GM21528 (cell line): ENCODE data around the gene CDKAL1.
A peak's percentile ranks its signal among the peaks of the same experiment; 100 is the strongest.

Experiments
- ATAC-seq: cut with Tn5 transposase; IDR thresholded peaks from one replicate; pipeline ENCODE4 v1.9.1; 2021; ENCODE audit warnings: mild to moderate bottlenecking, moderate library complexity; ENCODE audit not compliant: unreplicated experiment, low FRiP score

The CDKAL1 gene

DNA sequence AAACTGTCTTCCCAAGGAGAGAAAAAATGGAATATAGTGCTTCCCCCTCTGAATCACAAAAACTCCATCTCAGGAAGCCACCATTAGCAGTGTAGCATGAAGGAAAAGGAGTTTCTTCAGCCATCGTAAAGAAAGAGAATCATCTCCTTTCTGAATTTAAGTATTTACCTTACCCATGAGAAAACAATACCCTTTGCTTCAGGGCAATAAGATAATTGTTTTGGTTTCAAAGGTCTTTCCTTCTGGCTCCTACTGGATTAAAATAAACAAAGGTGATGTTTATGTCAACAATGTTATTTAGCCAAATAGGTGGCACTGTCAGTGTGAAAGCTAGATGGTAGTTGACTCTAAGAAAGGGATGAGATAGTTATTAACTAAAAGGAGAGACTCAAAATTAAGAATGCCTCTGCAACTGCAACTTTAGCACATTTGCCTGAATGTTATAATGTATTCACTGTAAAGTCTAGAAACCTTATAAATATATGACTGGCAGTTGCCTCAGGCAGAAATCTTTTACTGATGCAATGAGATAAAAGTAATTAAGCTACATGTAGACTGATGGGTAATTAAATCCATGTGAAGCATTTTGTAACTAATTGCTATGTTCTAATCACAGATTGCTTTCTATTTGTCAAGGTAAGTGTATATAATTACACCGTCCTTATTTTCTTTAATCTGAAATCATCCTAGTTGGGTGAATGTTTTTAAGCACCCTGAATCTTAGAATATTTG lies 399.0 kb downstream of the CDKAL1 start:
- no peak for ATAC-seq

DNA sequence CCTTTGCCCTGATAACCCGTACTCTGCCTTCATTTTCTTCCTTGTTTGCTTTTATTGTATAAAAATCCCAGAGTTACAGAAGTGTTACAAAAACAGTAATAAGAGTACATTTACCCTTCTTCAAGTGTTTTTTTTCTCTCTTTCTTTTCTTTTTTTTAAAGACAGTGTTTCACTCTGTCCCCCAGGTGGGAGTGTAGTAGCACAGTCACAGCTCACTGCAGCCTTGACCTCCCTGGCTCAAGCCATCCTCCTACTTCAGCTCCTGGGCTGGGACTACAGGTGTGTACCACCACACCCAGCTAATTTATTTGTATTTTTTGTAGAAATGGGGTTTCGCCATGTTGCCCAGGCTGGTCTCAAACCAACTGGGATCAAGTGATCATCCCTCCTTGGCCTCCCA lies 402.7 kb downstream of the CDKAL1 start:
- ATAC-seq: no peak

DNA sequence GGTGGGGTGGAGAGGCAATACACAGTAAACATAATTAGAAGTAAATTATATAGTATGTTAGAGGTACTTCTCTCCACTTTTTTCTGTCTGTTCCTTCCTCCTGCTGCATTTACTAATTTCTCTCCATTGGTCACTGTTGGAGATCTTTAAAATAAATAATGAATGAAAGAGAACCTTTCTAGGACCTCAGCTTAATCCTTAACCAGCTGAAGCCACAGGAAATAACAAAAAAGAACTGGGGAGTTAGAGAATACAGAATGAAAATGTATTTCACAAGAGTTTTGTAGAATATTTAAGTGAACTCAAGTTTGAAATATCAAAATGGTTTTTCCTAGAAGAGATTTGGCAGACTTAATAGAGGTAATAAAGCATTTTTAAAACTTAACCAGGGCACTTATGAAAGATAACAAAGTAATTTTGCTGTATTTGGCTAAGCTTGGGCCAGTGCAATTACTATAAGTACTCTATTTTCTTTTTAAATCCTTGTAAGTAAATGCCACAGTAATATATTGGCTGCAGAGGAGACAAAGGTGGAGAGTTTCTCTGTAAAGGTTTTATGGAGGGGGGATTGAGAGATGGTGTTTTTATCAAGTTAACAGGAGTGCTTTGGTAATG lies 405.0 kb downstream of the CDKAL1 start:
- ATAC-seq: no peak

DNA sequence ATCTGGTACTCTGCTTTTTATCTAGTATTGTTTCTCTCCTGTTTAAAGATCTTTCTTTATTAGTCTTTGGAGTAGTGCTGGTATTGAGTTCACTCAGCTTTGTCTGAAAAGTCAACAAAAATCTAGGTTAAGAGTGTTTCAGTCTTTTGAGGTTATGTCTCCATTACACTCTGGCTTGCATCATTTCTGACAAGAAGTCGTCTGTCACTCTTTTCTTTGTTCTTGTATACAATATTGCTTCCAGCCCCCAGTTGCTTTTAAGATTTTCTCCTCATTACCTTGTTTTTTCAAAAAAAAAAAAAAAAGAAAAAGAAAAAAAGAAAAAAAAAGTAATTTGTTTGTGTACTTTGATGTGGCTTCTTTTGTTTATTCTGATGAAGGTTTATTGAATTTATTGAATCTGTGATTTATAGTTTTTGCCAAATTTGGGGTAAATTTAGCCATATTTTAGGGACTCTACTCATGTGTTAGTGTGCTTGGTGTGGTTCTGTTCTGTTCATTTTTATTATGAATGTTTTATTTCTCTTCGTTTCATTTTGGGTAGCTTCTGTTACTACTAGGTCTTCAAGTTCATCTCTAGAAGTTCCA lies 408.9 kb downstream of the CDKAL1 start:
- ATAC-seq: no peak

DNA sequence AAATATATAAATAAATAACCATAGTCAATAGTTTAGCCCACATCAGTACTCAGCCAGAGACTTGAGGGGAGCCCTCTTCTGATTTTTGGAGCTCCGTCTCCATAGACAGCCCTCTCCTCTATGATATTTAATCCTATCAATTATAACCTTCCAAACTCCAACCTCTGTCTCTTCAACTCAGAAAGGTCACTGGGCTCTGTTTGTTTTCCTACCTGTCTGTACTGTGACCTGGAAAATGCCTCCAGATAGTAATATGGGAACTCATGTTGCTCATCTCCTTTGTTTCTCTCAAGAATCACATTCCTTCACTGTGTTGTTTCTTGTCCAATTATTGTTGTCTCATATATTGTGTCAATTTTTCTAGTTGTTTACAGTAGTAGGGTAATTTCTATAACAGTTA lies 409.7 kb downstream of the CDKAL1 start:
- ATAC-seq: no peak

DNA sequence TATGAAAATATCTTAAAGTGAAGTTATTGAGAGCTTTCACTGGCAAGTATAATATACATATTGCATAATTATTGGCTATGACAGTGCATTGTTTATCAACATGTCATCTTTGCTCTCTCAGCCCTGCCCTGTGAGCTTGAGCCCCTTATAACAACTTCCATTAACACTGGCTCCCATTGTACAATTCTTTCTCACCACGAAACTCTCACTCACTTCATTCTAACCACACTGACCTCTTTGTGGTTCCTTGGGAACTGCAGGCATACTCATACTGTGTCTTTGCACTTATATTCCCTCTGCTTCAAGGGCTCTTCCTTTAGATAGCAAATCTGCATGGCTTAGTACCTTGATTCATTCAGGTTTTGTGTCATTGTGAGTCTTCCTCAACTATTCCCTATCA lies 411.8 kb downstream of the CDKAL1 start:
- peak; percentile 58 for ATAC-seq

DNA sequence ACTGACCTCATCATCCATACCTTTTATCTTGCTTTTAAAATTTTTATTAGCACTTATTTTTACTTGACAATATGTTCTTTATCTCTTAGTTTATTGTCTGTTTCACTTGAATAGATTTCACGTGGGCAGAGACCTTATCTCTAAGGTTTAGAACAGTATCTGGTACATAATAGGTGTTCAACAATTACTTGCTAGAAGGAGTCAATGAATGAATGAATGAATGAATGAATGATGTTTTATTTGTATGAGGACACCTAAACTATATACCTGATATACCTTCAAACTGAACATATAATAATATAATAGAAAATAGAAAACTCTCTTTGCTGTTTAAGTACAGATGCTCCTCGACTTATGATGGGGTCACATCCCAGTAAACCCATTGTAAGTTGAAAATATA lies 412.6 kb downstream of the CDKAL1 start:
- no peak for ATAC-seq

DNA sequence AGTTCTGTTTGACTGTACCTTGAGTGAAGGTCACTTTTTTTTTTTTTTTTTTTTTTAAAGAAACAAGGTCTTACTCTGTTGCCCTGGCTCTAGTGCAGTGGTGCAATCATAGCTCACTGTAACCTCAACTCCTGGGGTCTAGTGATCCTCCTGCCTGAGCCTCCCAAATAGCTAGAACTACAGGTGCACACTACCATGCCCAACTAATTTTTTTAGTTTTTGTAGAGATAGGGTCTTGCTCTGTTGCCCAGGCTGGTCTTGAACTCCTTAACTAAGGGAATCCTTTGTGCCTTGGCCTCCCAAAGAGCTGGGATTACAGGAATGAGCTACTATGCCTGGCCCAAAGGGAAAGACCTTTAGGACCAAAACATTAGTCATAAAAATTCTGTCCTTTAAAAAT lies 413.7 kb downstream of the CDKAL1 start:
- no peak for ATAC-seq

DNA sequence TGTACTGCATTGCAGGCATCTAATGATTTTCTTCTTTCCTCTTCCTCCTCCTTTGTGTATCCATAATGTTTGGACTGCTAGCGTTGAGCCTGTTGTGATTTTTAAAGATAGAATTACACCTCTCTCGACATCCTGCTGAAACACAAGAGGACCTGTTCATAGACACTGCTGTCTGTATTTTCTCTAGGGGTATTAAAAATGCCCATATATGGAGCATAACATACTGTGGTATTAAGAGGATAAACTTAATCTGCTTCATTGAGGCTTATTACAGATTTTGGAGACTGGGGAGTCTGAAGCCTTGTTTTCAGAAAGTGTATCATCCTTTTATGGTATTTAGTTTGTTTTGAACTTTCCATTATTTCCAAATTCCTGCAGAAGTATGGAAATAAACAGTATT lies 414.3 kb downstream of the CDKAL1 start:
- ATAC-seq: no peak

DNA sequence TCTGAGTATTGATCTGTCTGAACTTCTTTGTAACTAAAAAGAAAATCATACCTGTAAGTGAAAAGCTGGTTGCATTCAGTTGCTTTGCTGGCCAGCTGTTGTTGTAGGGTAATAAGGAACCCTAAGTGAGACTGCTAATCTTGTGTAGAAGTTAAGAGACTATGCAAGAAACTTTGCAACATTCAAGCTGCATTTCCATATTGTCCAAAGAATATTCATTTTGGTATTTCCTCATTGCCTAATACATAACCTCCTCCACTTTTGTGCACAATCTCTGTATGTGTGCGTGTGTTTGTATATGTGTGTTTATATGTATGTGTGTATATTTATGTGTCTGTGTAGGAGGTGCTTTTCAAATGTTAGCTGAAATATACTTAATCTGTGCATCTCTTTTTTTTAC lies 414.9 kb downstream of the CDKAL1 start:
- ATAC-seq: no peak

DNA sequence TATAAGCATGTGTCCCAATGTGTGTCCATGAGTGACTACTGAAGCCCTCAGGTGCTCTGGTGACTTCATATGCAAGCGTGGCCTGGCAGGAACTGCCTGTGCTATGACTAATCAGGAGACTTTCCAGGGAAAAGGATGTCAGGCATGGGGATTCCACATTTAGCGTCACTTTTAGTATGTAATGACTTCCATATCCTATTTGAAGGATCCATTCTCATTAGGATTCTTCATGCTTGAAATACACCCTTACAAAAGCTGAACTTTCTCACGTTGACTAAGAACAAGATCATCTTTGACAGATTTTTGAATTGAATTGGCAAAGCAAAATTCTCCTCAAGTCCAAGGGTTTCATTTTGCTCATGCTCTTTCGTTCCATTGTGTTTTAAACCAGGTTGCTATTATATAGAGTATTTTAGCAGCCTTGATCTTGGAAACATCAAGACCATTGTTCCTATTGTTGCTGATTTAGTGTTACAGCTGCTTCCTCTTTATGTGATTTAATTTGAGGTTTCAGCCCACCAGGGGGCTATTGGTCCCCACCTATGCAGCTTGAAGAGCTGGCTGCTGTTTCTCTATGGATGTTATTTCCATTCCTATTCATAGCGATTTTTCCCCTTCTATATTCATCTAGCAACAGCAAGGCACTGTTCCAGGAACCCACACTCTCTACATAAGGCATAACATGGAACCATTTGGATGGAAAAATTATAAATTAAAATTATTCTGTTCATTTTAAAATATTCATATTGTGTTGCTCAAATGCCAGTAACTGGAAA lies 418.6 kb downstream of the CDKAL1 start:
- ATAC-seq: no peak

DNA sequence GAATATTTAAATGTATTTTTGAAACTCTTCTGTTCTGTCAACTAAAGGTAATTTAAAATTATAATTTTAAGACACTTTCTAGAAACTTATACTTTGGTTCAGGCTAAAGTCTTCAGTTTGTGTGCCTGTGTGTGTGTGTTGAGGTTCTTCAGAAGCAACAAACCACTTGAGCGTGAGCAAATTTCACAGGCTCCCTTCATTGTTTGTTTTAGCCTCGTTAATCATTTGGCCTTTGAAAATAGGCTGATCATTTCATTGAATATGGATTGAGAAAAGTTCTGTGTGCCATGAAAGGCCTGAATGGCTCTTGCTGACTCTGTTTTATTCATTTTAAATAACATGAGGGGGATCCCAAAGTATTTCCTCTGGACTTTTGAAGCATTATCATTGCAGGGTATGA lies 420.1 kb downstream of the CDKAL1 start:
- ATAC-seq: no peak

DNA sequence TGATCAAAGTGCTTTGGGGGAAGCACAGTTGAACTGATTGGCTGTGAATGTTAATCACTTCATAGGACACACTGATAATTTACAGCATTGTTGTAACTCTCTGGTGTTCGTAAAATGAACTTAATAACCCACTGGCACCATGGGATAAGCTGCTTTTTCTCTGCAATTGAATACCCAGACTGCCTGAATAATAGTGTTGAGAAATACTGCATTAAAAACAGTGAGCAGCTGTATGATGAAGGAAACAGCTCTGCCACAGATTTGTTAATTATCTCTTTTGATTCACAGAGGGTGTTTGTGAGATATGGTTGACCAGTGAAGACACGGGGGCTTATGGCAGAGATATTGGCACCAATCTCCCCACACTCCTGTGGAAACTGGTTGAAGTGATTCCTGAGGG lies 420.9 kb downstream of the CDKAL1 start:
- ATAC-seq: no peak

DNA sequence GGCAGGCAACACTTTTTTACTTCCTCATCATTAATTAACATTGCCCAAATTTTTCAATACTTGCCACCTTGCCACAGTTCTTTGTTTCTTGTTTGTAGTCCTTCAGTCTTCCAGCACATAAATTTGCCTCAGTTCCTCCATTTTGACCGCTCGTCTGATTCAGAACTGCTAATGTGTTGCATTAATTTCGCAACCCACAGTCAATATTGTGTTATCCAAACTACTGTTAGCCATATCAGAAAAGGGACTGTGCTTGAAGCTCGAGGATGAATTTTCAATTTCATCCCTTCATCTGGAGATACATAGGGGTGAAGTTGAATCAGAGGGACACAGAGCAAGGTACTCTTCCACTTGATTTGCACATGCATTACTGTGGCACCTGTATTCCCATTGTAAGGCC lies 421.5 kb downstream of the CDKAL1 start:
- ATAC-seq: no peak

DNA sequence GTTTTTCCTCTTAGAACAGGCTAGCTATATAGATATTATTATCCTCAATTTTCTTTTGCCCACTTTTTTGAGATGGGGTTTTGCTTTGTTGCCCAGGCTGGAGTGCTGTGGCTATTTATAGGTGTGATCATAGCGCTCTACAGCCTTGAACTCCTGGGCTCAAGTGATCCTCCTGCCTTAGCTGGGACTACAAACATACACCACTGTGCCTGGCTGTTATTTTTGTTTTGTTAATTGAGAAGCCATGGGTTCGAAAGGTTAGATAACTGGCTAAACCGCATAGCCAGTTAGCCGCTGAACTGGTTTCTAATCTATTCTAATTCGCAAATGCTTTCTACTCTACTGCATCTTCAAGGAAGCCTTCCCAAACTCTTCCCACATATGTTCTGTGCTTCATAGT lies 425.8 kb downstream of the CDKAL1 start:
- ATAC-seq: no peak

DNA sequence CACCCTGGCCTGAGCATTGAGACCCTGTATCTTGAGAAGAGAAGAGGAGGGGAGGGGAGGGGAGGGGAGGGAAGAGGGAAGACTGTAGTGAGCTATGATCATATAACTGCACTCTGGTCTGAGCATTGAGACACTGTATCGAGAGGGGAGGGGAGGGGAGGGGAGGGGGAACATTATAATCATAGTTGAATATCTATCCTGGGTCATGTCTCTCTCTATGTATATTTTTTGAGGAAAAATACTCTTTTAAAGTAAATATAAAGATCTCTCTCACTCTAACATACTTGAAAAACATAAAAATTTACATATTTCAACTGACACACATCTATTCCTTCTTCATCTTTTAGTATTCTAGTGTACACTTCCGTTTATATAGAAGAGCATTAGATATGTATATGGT lies 431.0 kb downstream of the CDKAL1 start:
- ATAC-seq: no peak

DNA sequence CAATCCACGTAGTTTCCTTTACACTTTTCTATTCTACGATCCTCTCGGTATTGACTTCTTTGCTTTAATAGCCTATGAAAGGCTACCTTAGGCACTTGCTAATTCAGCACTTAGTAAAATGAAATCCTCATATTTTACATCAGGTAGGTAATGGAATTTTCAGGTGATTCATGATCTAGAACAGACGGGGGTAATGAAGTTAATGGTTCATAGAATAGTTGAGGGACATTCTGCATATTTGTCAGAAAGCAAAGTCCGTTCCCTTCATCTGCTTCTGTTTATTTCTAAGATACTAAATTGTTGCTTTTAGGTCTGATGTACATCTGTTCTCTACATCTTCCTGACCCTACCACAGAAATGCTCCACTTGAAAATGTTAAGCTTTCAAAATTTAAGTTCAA lies 431.7 kb downstream of the CDKAL1 start:
- no peak for ATAC-seq

DNA sequence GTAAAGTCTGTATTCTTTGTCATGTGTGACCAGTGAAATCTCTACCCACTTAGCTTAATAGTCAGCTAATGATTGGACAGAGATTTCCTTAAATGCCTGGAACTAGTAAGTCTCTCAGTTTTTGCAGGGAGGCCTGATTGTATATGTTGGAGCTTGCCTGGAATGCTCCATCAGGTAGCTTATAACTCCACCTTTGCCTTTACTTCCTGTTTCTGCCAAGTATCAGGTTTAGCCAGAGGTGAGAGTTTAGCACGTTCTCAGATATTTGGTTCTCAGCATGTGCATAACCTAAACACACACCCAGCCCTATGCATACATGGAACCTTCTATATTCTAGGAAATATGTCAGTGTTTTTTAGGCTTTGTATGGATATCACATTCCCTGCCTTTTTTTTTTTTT lies 435.3 kb downstream of the CDKAL1 start:
- no peak for ATAC-seq

DNA sequence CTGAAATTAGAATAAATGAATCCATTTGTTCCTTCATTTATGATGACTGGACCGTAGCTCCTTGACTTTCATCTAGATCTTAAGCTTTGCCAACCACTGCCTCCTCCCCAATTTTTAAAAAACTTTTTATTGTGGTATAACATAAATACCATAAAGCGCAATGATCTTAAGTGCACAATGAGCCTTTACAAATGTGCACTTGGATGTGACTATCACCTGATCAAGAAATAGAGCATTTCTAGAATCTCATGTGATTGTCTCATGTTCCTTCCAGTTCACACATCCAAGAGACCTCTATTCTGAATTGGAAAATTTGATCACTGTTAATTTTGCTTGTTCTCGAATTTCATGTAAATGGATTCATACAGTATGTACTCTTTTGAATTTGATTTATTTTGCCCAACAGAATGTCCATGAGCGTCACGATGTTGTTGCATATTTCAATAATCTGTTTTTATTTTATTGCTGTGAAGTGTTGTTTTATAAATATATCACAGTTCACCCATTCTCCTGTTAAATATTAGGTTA lies 442.2 kb downstream of the CDKAL1 start:
- no peak for ATAC-seq

DNA sequence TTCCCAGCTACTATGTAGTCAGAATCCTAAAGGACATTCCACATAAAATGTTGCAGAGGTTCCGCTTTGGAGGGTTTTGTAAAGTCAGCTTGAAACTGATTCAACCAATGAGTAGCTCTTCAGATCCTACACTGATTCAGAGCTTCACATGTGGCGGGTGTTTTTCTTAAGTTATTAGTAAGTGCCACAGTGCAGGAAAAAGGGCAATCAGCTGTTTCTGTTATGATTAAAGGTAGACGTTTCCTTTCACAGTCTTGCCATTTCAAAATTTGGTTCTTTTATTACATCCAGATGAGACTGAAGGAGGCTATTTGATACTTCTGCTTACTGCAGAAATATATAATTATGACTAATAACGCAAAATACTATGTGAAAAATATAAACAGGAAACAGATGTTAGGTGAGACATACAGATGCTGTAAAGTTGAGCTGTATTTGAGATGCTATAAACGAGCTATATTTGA lies 443.9 kb downstream of the CDKAL1 start:
- peak; percentile 79 for ATAC-seq

DNA sequence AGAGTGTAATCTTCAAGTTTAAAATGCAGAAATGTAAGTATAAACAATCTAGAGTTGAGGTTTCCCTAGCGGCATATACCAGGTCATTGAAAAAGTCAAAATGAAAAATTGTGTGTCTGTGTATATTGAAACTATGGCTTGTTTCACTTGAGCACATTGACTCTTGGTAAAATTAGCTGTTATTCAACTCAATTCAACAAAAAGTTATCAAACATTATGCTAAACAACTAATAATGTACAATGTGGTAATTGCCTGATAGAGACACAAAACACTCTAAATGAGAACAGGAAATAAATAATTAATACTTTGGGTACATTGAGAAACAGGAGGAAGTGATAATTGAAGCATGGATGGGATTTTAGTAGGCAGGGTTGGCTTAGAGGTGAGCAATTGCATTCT lies 444.8 kb downstream of the CDKAL1 start:
- ATAC-seq: no peak
